SU-DHL-6 (cell line): ENCODE measurements around the gene TFIP11.
"Not testable (repeated sequence)": the region's sequence is repeated elsewhere in the genome, so short reads cannot be mapped to it uniquely, and the experiment has no call there.

Source experiments
- H2AFZ ChIP-seq: fragments of 200-600 bp; sonication (generic); 2 replicates; pipeline ENCODE4 v1.6.1; 2014; ENCODE audit warnings: low read depth, mild to moderate bottlenecking, moderate library complexity, mixed read lengths, antibody characterized with exemption, low read length; ENCODE audit not compliant: severe bottlenecking
- H3F3A ChIP-seq: fragments of 200-600 bp; shearing (Covaris generic); 2 replicates; pipeline ENCODE4 v1.6.0; 2016; ENCODE audit warnings: antibody characterized with exemption, mild to moderate bottlenecking; ENCODE audit not compliant: insufficient read depth
- H3K27ac ChIP-seq: fragments of 200-600 bp; sonication (generic); 2 replicates; pipeline ENCODE4 v1.5.1; 2016; ENCODE audit warnings: low read depth, mild to moderate bottlenecking, low read length, moderate library complexity, mixed read lengths
- H3K27me3 ChIP-seq: fragments of 200-600 bp; sonication (generic), shearing (Covaris generic); 2 replicates; pipeline ENCODE4 v1.6.0; 2014; ENCODE audit warnings: mild to moderate bottlenecking, low read length
- H3K36me3 ChIP-seq: fragments of 200-600 bp; sonication (generic); 2 replicates; pipeline ENCODE4 v1.6.1; 2014; ENCODE audit warnings: mild to moderate bottlenecking, low read length, mixed read lengths
- H3K4me2 ChIP-seq: fragments of 300-600, 200-600 bp; shearing (Covaris generic), sonication (generic); 2 replicates; pipeline ENCODE4 v1.6.0; 2014; ENCODE audit warnings: low read length, low read depth, mild to moderate bottlenecking; ENCODE audit not compliant: poor library complexity, severe bottlenecking
- H3K4me3 ChIP-seq: fragments of 200-600 bp; sonication (generic); 2 replicates; pipeline ENCODE4 v1.5.1; 2014; ENCODE audit warnings: antibody characterized with exemption, low read length, mild to moderate bottlenecking, mixed read lengths; ENCODE audit not compliant: insufficient read depth, poor library complexity, severe bottlenecking
- H3K79me2 ChIP-seq: fragments of 200-600 bp; sonication (generic); 2 replicates; pipeline ENCODE4 v1.6.1; 2014; ENCODE audit warnings: mild to moderate bottlenecking, low read length, moderate library complexity; ENCODE audit not compliant: insufficient read depth
- H3K9ac ChIP-seq: fragments of 200-600 bp; sonication (generic); 2 replicates; pipeline ENCODE4 v1.7.0; 2014; ENCODE audit warnings: mild to moderate bottlenecking, low read length
- H3K9me2 ChIP-seq: fragments of 200-600 bp; sonication (generic); replicated peaks from 2 replicates; pipeline ENCODE4 v1.6.1; 2014; ENCODE audit warnings: low read length; ENCODE audit not compliant: insufficient read depth
- H3K9me3 ChIP-seq: fragments of 200-600 bp; sonication (generic); 2 replicates; pipeline ENCODE4 v1.6.1; 2014; ENCODE audit warnings: low read length, mixed read lengths; ENCODE audit not compliant: insufficient read depth
- H4K20me1 ChIP-seq: fragments of 200-600 bp; sonication (generic); 2 replicates; pipeline ENCODE4 v1.6.1; 2014; ENCODE audit warnings: low read depth, mild to moderate bottlenecking, antibody characterized with exemption, low read length, moderate library complexity, mixed read lengths
- CTCF ChIP-seq: fragments of 200-600 bp; sonication (generic); IDR thresholded peaks from one replicate; pipeline ENCODE4 v1.5.1; 2017; ENCODE audit warnings: antibody characterized with exemption, mild to moderate bottlenecking, low read length, moderate library complexity; ENCODE audit not compliant: insufficient read depth, poor library complexity, severe bottlenecking
- EZH2phosphoT487 ChIP-seq: fragments of 200-600 bp; sonication (generic), shearing (Covaris generic); conservative IDR thresholded peaks from 2 replicates; pipeline ENCODE4 v1.6.1; 2018; ENCODE audit warnings: mild to moderate bottlenecking, antibody characterized with exemption, low read length, moderate library complexity, mixed read lengths

The TFIP11 gene

GRCh38 chr22:26529345-26529744 is 17.1 kb upstream of the TFIP11 start:
- H3K9me2 ChIP-seq = no peaks in the 10 kb centered on the region
- H3F3A ChIP-seq = peaks cover 12% of the 10 kb centered on the region; the same call in 1 of the 2 replicates
- H4K20me1 ChIP-seq = no peaks in the 10 kb centered on the region
- H3K36me3 ChIP-seq = no peaks in the 10 kb centered on the region
- H3K4me3 ChIP-seq = no peak overlapping the region
- TF ChIP-seq EZH2phosphoT487 (no peak), CTCF (no peak)
- no peaks in the 10 kb centered on the region for H3K9me3 ChIP-seq
- H3K79me2 ChIP-seq = no peaks in the 10 kb centered on the region
- H3K9ac ChIP-seq = no peak overlapping the region
- H3K27ac ChIP-seq = no peak overlapping the region
- H2AFZ ChIP-seq = no peak overlapping the region
- no peaks in the 10 kb centered on the region for H3K27me3 ChIP-seq
- no peak overlapping the region for H3K4me2 ChIP-seq

GRCh38 chr22:26528518-26528917 is 16.2 kb upstream of the TFIP11 start:
- not testable (repeated sequence) for H4K20me1 ChIP-seq, H3K36me3 ChIP-seq, H3K9me2 ChIP-seq, H3F3A ChIP-seq, H3K27me3 ChIP-seq, H3K9me3 ChIP-seq, H3K4me2 ChIP-seq, H2AFZ ChIP-seq, H3K79me2 ChIP-seq, H3K9ac ChIP-seq, H3K4me3 ChIP-seq, H3K27ac ChIP-seq

- H3F3A ChIP-seq = peaks cover 6% of the 10 kb centered on the region; the same call in 1 of the 2 replicates
- no peaks in the 10 kb centered on the region for H3K36me3 ChIP-seq
- no peaks in the 10 kb centered on the region for H3K9me2 ChIP-seq
- H2AFZ ChIP-seq = no peak overlapping the region
- H4K20me1 ChIP-seq = no peaks in the 10 kb centered on the region
- no peak overlapping the region for H3K27ac ChIP-seq
- no peaks in the 10 kb centered on the region for H3K27me3 ChIP-seq
- H3K9ac ChIP-seq = no peak overlapping the region
- H3K79me2 ChIP-seq = no peaks in the 10 kb centered on the region
- no peak for TF ChIP-seq CTCF
- TF ChIP-seq EZH2phosphoT487 = no peak
- no peak overlapping the region for H3K4me3 ChIP-seq
- H3K4me2 ChIP-seq = no peak overlapping the region
- H3K9me3 ChIP-seq = no peaks in the 10 kb centered on the region
Observed at GRCh38 chr22:26527574-26528465, 15.5 kb upstream of the TFIP11 start.

- TF ChIP-seq CTCF (no peak), EZH2phosphoT487 (no peak)
- no peaks in the 10 kb centered on the region for H3K79me2 ChIP-seq
- no peak overlapping the region for H3K27ac ChIP-seq
- no peak overlapping the region for H3K9ac ChIP-seq
- H3F3A ChIP-seq = peaks cover 6% of the 10 kb centered on the region; the same call in 1 of the 2 replicates
- no peaks in the 10 kb centered on the region for H3K9me3 ChIP-seq
- H2AFZ ChIP-seq = no peak overlapping the region
- H3K36me3 ChIP-seq = no peaks in the 10 kb centered on the region
- H4K20me1 ChIP-seq = no peaks in the 10 kb centered on the region
- no peak overlapping the region for H3K4me2 ChIP-seq
- no peak overlapping the region for H3K4me3 ChIP-seq
- no peaks in the 10 kb centered on the region for H3K27me3 ChIP-seq
- no peaks in the 10 kb centered on the region for H3K9me2 ChIP-seq
Observed at GRCh38 chr22:26527167-26527566, 14.9 kb upstream of the TFIP11 start.
